HG03097 (cell line): Measurements from ENCODE around the gene HTR2A.

Source experiments
- ATAC-seq: cut with Tn5 transposase; IDR thresholded peaks from one replicate; pipeline ENCODE4 v1.9.1; 2021; ENCODE audit not compliant: unreplicated experiment, low FRiP score

HTR2A gene

DNA sequence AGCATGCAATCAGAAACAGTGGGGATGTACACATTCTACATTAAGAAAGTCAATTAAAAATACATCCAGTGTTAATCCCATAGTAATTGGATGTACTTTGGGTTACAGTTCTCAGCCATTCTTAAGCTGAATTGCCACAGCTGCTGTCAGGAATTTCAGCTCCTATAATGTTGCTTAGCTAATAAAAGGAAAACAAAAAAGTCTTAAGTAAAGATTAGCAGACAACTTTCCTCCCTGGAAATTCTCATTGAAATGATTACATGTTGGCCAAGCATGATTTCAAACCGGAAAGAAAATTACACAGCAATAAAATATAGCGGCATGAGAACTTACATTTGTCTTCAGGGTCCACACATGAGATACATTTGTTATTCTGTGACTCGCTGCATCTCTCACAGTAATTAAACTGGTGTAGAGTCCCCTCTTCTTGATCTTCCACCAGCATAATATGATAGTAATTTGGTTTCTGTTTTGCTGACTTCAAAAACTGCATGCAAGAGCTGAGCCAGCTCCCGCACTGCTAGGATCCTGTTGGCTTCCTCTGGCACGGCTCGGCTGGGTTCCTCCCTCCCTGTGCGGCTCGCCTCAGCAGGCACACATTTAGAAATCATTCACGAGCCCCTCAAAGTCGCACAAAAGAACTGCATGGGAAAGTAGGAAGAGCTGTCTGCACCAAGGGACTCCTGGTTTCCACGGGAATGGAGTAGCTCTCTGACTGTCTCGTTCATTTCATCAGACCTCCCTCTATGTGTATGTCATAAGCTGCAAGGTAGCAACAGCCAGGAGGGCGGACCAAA lies at the start of gene HTR2A:
HTR2A (minus strand) TSS at position 713 of the 797 bp plus-strand sequence. CDS start 1,147 bp downstream, outside the sequence.
- no peak for ATAC-seq

DNA sequence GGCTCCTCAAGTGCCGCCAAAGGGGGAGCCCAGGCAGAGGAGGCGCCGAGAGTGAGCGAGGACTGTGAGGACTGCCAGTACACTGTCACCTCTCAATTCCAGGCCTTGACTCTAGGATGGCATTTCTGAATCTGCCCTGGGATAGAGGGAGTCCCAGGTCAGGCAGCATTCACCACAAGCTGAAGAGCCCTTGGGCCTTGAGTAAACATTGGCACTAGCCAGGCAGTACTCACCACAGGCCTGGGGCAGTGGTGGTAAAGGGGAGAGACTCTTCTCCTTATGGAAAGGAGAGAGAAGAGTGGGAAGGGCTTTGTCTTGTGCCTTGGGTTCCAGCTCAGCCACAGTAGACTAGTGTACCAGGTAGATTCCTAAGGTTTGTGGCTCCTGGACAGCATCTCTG lies 39.7 kb upstream of the HTR2A start:
- no peak for ATAC-seq

DNA sequence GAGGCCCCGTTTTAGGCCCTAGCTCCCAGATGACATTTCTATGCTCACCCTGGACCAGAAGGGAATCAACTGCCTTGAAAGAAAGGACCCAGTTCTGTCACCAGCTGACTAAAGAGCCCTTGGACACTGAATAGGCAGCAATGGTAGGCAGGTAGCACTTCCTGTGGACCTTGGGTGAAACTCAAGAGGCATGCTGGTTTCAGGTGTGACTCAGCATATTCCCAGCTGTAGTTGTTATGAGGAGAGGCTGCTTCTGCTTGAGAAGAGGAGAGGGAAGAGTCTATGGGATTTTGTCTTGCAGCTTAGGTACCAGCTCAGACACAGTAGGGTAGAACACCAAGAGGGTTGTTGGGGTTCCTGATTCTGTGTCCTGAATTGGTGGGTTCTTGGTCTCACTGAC lies 37.9 kb upstream of the HTR2A start:
- no peak for ATAC-seq

DNA sequence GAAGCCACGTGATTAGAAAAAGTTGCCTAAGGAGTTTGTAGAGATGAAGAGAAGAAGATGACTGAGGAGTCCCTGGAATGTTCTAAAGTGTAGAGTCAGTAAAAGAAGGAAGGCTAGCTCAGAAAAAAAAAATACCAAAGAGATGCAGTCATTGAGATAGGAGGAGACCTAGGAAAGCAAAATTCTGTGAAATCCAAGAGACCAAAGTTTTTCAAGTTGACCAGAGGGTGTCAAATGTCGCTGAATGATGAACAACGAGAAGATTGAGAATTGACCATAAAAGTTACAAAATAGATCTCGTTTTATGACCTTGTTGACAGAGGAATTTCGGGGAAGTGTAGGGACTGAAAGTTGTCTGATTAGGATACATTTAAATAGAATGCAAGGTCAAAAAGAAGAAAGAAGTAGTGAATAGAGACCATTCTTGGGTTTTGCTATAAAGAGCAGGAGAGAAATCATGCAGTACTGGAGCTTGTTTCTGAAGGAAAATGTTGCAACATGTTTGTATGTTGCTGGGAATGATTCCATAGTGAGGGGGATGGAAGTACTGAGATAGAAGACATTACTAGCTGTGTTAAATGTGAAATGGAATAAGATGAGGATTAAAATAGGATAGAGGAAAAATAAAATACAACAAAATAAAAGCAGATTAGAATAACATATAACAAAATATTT lies 30.2 kb upstream of the HTR2A start:
- ATAC-seq: no peak

DNA sequence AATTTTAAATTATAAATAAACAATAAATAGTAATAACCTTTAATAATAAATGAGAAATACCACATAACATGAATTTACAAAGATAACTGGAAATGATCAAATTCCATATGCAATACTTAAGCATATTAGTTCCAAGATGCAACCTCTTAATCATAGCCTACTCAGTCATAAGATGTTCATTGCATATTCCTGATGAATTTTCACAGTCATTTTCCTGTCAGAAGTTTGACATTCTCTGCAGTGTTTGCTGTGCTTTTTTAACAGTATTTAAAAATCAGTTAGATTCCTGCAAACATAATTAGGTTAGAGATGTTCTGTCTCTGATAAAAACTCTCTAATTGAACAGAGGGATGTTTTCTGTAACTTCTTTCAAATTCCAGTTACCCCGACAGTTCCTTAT lies 28.6 kb upstream of the HTR2A start:
- no peak for ATAC-seq

DNA sequence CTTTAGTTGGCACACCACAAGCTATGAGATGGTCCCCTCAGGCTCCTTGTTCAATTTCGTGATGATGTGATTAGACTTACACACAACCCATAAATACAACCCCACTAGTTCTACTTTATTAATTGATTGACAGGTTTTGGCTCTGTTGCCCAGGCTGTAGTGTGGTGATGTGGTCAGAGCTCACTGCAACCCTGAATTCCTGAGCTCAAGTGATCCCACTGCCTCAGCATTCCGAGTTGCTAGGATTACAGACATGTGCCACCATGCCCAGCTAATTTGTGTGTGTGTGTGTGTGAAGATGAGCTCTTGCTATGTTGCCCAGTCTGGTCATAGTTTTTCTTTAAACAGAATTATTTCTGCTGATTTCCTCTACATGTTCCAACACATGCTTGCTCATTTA lies 17.5 kb upstream of the HTR2A start:
- ATAC-seq: no peak

DNA sequence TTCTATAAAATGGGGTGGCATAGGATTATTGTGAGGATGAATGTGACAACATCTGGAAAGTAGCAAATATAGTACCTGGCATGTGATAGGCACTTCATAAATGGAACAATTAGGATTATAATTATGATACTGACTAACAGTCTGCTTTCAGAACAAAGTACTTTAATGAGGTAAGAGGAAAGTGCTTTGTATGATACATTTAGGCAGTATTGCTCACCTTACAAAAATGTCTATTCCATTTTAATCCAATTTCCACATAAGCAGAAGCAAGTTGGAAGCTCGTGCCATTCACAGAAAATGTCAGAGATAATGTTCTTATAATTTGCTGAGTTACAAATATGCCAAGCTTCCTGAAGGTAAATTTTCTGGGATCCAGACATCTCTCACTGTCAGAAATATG lies 16.9 kb upstream of the HTR2A start:
- ATAC-seq: no peak

DNA sequence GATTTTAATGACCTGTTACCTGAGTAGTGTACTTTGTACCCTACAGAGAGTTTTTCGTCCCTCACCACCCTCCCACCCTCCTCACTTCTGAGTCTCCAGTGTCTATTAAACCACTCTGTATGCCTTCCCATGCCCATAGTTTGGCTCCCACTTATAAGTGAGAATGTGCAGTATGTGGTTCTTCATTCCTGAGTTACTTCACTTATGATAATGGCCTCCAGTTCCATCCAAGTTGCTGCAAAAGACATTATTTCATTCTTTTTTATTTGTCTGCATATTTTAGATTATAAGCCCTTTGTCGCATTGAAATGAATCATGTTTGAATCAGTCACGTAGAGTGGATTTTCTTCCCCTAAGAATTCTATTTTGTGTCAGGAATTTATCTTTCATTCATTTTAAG lies 12.2 kb upstream of the HTR2A start:
- ATAC-seq: no peak

DNA sequence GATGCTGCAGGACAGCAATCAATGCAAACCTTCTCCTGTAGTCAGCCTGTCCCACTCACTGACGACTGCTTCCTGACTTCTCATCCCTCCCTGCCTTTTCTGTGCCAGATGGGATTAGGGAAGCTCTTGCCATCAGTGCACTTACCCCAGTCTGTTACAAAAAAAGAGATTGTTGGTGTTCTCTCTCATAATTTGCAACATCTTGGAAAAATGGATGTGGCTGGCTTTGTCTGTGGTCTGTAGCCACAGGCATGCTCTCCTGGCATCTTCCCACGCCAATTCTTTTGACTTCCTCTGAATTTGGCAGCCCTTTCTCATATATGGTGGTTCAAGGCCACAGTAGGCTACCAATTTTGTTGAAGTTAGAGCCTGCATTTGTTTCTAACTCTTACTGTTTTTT lies 11.6 kb upstream of the HTR2A start:
- ATAC-seq: no peak

DNA sequence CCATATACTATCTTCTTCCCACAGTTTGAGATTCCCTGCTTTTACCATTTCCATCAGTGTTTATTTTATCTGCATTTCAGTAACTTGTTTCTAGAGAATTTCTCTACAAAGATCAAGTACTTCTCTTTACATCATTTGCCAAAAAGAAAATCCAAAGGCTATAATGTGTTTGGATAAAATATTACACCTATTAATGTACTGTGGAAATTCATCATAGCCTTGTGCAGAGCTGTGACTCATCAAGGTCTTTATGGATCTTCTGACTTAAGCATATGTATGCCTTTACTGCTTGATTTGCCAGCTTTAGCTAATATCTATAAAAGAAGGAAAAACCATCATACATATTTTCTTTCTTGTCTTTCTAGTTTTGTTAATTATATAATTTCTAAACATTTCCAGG lies 9.6 kb upstream of the HTR2A start:
- ATAC-seq: no peak

DNA sequence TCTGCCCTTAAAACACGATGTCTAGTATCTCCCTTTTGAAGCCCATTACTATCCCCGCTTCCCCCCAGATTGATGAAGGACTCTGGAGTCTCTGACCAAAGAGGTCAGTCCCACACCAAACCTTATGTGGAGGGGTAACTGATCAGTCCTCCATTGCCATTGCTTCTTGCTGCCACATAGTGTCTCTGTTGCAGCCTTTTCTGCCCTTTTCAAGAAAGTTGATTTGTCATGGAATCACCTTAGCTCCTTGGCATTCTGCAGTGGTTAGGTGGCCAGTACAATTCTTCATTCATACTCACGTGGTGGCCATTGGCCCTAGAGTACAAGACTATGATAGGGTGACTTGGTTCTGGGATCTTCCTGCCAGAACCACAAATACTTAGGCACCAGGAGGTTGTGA lies 8.4 kb upstream of the HTR2A start:
- ATAC-seq: no peak

DNA sequence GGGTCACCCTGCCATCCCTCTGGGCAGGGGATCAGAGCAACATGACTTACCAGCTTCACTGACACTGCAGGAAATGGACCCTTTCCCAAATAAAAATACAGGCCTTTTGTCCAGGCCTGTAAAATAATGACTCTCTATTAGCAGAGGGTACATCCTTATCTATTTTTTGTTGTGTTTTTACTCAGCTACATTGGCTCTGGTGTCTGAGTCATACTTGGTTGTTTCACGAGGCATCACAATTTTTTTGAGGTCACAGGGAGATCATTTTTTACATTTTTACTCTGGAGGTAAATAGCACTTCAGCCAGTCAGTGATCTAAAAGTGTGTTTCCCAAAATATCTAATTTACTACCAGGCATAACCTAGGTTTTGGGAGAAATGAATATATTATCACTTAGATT lies 6.9 kb upstream of the HTR2A start:
- ATAC-seq: no peak

DNA sequence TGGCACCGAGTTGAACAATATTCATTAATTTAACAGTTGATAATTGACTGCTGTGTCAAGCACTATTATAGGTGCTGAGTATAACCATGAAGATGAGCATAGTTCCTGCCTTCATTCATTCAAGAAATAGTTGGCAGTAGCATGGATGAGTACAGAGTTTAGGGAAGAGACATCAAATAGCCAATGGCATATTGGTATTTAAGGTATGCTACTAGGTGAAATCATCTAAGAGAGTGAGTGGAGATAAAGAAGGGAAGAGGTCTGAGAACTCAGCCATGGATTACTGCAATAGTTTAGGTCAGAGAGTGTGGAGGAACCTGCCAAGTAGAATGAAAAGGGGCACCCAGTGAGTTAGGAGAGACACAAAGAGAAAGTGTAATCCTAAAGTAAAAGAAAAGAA lies 4.9 kb upstream of the HTR2A start:
- no peak for ATAC-seq

DNA sequence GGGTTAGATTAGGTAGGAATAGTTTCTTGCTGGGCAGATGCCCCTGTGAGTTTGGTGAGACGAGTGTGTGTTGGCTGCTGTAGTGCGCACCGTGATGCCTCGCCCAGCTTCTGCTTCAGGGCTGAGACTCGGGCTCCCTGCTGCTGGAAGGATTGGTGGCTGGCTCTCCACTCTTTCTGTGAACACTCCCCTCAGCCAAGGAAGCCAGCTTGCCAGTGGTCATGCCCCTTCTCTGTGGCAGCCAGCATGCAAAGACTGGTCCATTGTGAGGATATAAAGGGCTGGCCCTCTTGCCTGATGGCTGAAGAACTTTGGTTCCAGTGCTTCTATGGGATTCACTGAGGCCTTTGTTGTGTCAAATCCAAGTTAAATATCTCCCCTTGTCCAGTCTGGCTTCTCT lies 2.9 kb upstream of the HTR2A start:
- no peak for ATAC-seq

DNA sequence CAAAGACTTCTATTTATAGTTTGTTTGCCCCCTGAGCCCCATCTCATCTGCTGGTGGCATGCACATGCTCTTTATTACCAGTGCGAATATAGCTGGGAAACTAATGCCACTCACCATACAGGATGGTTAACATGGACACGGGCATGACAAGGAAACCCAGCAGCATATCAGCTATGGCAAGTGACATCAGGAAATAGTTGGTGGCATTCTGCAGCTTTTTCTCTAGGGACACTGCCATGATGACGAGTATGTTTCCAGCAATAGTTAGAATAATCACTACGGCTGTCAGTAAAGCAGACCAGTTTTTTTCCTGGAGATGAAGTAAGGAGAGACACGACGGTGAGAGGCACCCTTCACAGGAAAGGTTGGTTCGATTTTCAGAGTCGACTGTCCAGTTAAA lies 1.5 kb downstream of the HTR2A start:
- no peak for ATAC-seq

DNA sequence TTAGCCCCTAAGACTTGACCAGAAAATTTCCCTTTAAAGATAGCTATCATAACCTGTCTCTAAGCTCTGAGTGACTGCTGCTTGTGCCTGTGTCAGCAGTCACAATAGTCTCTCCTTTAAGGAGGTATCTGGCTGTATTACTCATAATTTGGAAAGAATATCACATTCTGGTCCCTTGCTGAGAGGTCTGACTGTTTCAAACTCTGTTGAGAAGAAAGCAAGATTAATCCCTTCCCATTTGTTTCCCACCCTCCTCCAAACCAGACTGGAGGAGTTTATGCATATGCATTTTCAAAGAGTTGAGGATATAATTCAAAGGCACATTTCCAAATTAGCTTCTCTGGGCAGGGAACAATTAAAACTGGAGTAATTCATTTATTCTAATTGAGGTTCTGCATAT lies 2.3 kb downstream of the HTR2A start:
- no peak for ATAC-seq

DNA sequence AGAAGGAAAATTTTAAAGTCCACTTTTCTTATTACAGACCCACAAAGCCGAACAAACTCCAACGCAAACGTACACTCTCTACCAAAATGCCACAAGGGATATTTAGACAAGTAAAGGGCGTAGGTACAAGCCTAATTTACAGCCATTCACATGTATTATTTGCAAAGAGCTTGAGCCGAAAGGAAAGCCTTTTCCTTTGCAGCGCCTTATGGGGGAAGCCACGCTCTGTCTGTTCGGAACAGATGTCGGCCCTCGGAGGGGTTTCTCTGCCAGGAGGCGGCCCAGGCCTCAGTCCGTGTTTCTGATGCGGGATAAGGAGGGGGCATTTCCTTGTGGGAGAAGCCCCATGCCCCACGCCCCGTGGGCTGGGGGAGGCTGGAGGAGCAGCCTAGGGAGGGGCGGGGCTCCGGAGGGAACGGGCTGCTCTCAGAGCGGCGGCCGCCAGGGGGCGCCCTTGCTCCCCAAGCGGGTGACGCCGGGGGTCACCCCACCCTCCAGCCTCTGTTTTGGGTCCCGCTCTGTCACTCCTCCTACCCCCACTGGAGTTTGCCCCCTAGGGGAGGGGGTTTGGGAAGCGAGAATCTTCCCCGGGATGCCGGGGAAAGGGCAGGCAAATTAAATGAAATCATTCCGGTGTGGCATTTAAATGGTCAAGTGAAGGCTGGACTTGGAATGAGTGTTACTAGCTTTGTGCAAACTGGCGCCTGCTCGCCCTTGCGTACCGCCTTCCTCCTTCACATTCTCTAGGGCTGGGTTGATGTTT lies 2.9 kb downstream of the HTR2A start:
- ATAC-seq: peak; percentile 76

DNA sequence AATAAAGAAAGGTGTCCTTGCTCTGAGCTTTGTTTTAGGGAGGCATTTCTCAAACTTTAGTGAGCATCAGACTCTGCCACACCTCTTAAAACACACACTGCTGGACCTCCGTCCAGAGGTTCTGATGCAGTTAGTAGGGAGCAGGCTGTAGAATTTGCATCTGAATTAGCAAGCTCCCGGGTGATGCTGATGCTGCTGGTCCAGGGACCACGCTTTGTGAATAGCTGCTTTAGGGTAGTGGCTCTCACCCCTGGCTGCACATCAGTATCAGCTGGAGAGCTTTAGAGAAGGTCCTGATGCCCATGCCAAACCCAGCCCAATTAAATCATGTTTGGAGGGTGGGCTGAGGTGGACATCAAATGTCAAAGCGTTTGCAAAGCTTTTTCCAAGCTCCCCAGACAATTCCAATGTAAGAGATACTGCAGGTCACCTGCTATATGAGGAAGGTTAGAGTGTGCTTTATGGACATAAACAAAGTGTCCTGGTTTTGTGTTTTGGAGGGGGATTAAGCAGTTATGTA lies 3.6 kb downstream of the HTR2A start:
- ATAC-seq: no peak

DNA sequence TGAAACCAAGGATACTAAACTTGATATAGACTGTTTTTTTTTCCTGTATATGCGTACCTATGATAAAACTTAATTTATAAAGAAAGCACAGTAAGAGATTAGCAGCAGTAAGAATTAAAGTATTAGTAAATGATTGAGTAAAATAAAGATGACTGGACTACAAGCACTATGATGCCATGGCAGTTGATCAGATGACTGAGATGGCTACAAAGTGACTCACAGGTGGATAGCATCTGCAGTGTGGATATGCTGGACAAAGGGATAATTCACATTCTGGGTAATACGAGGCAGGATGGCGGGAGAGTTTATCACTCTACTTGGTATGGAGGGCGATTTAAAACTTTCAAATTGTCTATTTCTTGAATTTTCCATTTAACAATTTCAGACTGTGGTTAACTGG lies 11.8 kb downstream of the HTR2A start:
- no peak for ATAC-seq

DNA sequence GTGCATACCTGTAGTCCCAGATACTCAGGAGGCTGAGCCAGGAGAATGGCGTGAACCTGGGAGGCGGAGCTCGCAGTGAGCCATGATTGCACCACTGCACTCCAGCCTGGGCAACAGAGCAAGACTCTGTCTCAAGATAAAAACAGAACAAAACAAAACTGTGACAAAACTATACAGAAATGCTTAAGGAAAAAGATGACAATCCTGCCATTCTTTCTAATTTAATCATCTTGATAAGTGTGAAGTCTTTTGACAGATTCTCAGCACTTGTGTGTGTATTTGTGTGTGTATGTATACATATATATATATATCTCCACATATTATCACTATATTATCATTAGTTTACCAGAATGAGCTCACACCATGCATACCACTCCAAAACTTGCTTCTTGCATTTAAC lies 12.3 kb downstream of the HTR2A start:
- ATAC-seq: no peak

DNA sequence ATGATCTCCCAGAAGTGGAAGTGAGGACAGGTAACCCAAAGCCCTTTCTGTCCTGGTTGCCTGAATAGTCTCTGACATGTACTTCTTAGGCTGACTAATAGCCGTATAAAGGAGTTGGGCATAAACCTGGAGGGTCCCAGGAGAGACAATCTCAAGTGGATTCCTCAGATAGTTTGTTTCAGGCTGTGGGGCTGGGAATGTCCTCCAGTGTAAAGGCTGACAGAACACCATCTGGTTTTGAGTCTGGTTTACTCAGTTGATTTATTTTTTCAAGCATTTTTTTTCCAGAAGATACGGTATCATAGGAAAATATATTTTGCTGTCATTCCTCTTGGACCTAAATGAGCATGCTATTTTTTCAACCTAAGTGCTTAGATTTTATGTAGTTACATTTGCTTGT lies 15.2 kb downstream of the HTR2A start:
- ATAC-seq: no peak
